Measurements from ENCODE around the gene CISH. TPM values are rescaled to one million over a fixed set of nuclear protein-coding genes. Genes with fewer than 3 reads are reported as not detected.

Gene CISH
- total and polyA plus RNA-seq, 7 experiments from 2014 or later, result 10.9 to 486 (median 47.5) TPM

DNA sequence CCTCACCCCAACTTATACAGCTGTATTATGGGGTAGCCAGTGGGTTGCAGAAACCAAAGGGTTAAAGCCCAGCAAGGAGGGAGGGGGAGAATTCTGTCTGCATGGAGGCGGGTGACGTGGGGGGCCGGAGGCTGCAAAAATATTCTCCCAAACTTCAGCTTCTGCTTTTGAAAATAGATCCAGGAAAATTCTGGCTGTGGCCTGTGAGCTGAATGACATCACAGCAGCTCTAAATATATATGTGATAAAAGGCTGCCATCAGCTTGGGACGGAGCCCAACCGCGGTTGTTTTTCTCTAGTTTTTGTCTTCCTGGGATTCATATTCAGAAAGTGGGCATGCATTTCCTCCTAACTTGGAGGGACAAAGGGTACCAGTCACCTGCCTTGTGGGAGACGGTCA, 33.0 kb upstream of the CISH start:
- Mint-ChIP-seq H3K4me3 (no peak overlapping the region), H3K36me3 (peaks cover 0 to 28% (median 15%) of the 10 kb centered on the region in 5 donors), H3K27me3 (no peaks in the 10 kb centered on the region), H3K9me3 (no peaks in the 10 kb centered on the region), H3K4me1 (peaks cover 0 to 12% (median 0%) of the 10 kb centered on the region in 7 donors), H3K27ac (peak overlapping the region in 1 of 9 donors; percentile 65)
- Histone ChIP-seq H3K36me3 (ENCODE audit: control insufficient read depth in 2 of 3, insufficient read depth in 3 of 3, low read length in 3 of 3) (peaks cover 6 to 100% (median 29%) of the 10 kb centered on the region in 3 experiments), H3K27ac (ENCODE audit: low read depth, low read length) (no peak overlapping the region), H3K9me3 (ENCODE audit: control insufficient read depth in 2 of 3, low read length in 3 of 3) (no peaks in the 10 kb centered on the region), H3K4me1 (ENCODE audit: control insufficient read depth in 2 of 2, insufficient read depth in 2 of 2, low read length in 2 of 2) (no peaks in the 10 kb centered on the region), H3K27me3 (ENCODE audit: control insufficient read depth in 2 of 2, insufficient read depth in 2 of 2, low read length in 2 of 2) (no peaks in the 10 kb centered on the region), H3K4me3 (ENCODE audit: low read length) (no peak overlapping the region)
- POLR2A ChIA-PET, result interaction anchor here (0.7 kb wide), 1 partner anchor 140 kb away, joined by 3 read pairs; no protein-coding TSS in a partner anchor
- no peak for DNase-seq
- CTCF ChIA-PET, result no interaction called here
- no peak for ATAC-seq
- intact Hi-C loops (cut with micrococcal nuclease), result no loop called here

DNA sequence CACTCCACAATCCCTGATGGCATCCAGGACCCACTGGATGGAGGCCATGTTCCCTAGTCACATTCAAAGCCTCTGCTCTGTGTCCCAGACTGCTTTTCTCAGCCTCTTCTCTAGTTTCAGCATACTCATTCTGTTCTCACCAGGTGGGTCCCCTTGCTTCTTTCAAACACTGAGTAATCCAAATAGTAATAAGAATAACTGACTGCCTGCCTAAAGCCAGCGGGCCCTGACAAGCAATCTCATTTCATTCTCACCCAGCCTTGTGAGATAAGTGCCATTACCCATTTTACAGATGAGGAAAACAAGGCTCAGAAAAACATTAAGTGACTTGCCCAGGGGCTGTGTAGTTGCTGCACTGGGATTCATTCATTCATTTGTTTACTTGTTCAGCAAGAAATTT, 30.8 kb upstream of the CISH start:
- no peaks in the 10 kb centered on the region for H3K9me3 ChIP-seq (ENCODE audit: control insufficient read depth in 2 of 3, low read length in 3 of 3)
- H3K4me3 ChIP-seq (ENCODE audit: low read length), result no peak overlapping the region
- Mint-ChIP-seq H3K27me3 (no peaks in the 10 kb centered on the region), H3K4me1 (peaks cover 7 to 30% (median 13%) of the 10 kb centered on the region in 7 donors), H3K4me3 (no peak overlapping the region), H3K27ac (peak overlapping the region in 1 of 9 donors; percentile 52), H3K36me3 (peaks cover 0 to 26% (median 19%) of the 10 kb centered on the region in 5 donors), H3K9me3 (no peaks in the 10 kb centered on the region)
- POLR2A ChIA-PET, result no interaction called here
- H3K27me3 ChIP-seq (ENCODE audit: control insufficient read depth in 2 of 2, insufficient read depth in 2 of 2, low read length in 2 of 2), result no peaks in the 10 kb centered on the region
- CTCF ChIA-PET, result no interaction called here
- no peak for ATAC-seq
- intact Hi-C loops (cut with micrococcal nuclease), result no loop called here
- DNase-seq, result no peak
- H3K4me1 ChIP-seq (ENCODE audit: control insufficient read depth in 2 of 2, insufficient read depth in 2 of 2, low read length in 2 of 2), result peaks cover 2 to 6% of the 10 kb centered on the region in 2 donors
- H3K27ac ChIP-seq (ENCODE audit: low read depth, low read length), result no peak overlapping the region
- peaks cover 6 to 88% (median 28%) of the 10 kb centered on the region in 3 experiments for H3K36me3 ChIP-seq (ENCODE audit: control insufficient read depth in 2 of 3, insufficient read depth in 3 of 3, low read length in 3 of 3)

DNA sequence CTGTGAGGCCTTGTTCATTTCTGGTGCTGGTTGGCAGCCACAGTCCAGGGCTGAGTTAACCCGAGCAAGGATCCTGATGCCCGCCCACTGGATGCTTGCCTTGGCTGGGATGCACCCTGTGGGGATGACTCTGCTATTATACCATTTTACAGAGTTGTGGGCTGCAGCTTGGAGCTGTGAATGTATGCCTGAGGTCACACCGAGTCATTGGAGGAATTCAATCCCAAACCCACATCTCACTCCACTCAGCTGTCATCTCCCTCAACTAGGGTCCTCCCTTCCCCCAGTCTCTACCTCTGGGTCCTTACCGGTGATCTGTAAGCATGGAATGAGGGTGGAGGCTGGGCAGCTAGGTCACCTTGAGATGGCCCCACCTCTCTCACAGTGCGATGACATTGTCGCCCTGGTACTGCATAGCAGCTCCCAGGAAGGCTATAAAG, 27.5 kb upstream of the CISH start:
- no peaks in the 10 kb centered on the region for H3K9me3 ChIP-seq (ENCODE audit: control insufficient read depth in 2 of 3, low read length in 3 of 3)
- H3K27ac ChIP-seq (ENCODE audit: low read depth, low read length), result no peak overlapping the region
- peaks cover 2 to 16% of the 10 kb centered on the region in 2 donors for H3K4me1 ChIP-seq (ENCODE audit: control insufficient read depth in 2 of 2, insufficient read depth in 2 of 2, low read length in 2 of 2)
- Mint-ChIP-seq H3K4me3 (no peak overlapping the region), H3K4me1 (peaks cover 28 to 51% (median 38%) of the 10 kb centered on the region in 7 donors), H3K27ac (peak overlapping the region in 8 of 9 donors; percentile 15 to 79 (median 54)), H3K9me3 (no peaks in the 10 kb centered on the region), H3K36me3 (peaks cover 0 to 30% (median 12%) of the 10 kb centered on the region in 5 donors), H3K27me3 (no peaks in the 10 kb centered on the region)
- peaks cover 6 to 55% (median 12%) of the 10 kb centered on the region in 3 experiments for H3K36me3 ChIP-seq (ENCODE audit: control insufficient read depth in 2 of 3, insufficient read depth in 3 of 3, low read length in 3 of 3)
- POLR2A ChIA-PET, result no interaction called here
- no peak for DNase-seq
- intact Hi-C loops (cut with micrococcal nuclease), result no loop called here
- CTCF ChIA-PET, result interaction anchor here (1.7 kb wide), 1 partner anchor 14 kb away, joined by 6 read pairs; no protein-coding TSS in a partner anchor
- no peaks in the 10 kb centered on the region for H3K27me3 ChIP-seq (ENCODE audit: control insufficient read depth in 2 of 2, insufficient read depth in 2 of 2, low read length in 2 of 2)
- no peak for ATAC-seq
- H3K4me3 ChIP-seq (ENCODE audit: low read length), result no peak overlapping the region

DNA sequence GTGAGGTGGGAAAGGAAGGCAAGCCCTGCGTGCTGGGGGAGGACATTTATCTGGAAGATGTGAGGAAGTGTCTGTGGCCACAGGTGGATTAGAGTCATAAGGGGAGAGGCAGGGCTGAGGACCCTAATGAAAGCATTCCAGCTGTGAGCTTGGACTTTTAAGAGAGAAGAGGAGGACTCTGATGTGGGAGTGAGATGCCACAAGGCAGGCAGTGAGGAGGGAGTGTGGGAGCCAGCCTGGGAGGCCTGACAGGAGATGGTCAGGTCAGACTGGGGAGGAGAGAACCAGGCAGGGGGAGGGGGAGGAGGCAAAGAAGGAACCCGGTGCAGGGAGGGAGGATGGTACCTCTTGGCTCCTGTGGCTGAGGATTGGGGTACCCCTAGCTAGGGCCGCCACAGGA, 26.4 kb upstream of the CISH start:
- Mint-ChIP-seq H3K9me3 (no peaks in the 10 kb centered on the region), H3K4me1 (peaks cover 39 to 61% (median 50%) of the 10 kb centered on the region in 7 donors), H3K36me3 (peaks cover 0 to 30% (median 9%) of the 10 kb centered on the region in 5 donors), H3K27me3 (no peaks in the 10 kb centered on the region), H3K4me3 (no peak overlapping the region), H3K27ac (peak overlapping the region; percentile 50 to 91 (median 82))
- ATAC-seq (no peak), DNase-seq (no peak)
- Histone ChIP-seq H3K9me3 (ENCODE audit: control insufficient read depth in 2 of 3, low read length in 3 of 3) (no peaks in the 10 kb centered on the region), H3K27me3 (ENCODE audit: control insufficient read depth in 2 of 2, insufficient read depth in 2 of 2, low read length in 2 of 2) (no peaks in the 10 kb centered on the region), H3K4me1 (ENCODE audit: control insufficient read depth in 2 of 2, insufficient read depth in 2 of 2, low read length in 2 of 2) (peaks cover 2 to 16% of the 10 kb centered on the region in 2 donors), H3K4me3 (ENCODE audit: low read length) (no peak overlapping the region), H3K27ac (ENCODE audit: low read depth, low read length) (no peak overlapping the region), H3K36me3 (ENCODE audit: control insufficient read depth in 2 of 3, insufficient read depth in 3 of 3, low read length in 3 of 3) (peaks cover 1 to 44% (median 6%) of the 10 kb centered on the region in 3 experiments)
- intact Hi-C loops (cut with micrococcal nuclease), result no loop called here
- ChIA-PET POLR2A (no interaction called here), CTCF (interaction anchor here (1.1 to 1.7 kb wide), 2 partner anchors 15 to 24 kb away, joined by 6 read pairs; no protein-coding TSS in a partner anchor)

DNA sequence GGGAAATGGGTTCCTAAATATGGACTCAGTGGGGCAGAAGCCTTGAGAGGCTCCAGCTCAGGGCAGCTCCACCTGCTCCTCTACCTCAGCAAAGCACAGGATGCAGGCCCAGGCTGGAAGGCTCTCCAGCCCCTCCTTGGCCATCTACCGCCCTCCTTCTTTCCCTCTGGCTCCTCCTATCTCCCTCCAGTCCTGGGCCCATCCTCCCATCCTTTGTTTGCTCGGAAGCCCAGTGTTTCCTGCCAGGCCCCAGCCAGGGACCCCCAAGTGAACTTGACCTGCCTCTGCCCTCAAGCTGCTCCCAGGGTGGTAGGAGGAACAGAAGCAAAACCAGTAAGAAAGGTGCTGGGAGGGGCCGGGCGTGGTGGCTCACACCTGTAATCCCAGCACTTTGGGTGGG, 25.4 kb upstream of the CISH start:
- Histone ChIP-seq H3K27me3 (ENCODE audit: control insufficient read depth in 2 of 2, insufficient read depth in 2 of 2, low read length in 2 of 2) (no peaks in the 10 kb centered on the region), H3K4me3 (ENCODE audit: low read length) (no peak overlapping the region), H3K36me3 (ENCODE audit: control insufficient read depth in 2 of 3, insufficient read depth in 3 of 3, low read length in 3 of 3) (peaks cover 0 to 34% (median 6%) of the 10 kb centered on the region in 3 experiments), H3K27ac (ENCODE audit: low read depth, low read length) (peak overlapping the region; percentile 24), H3K4me1 (ENCODE audit: control insufficient read depth in 2 of 2, insufficient read depth in 2 of 2, low read length in 2 of 2) (peaks cover 11 to 25% of the 10 kb centered on the region in 2 donors), H3K9me3 (ENCODE audit: control insufficient read depth in 2 of 3, low read length in 3 of 3) (no peaks in the 10 kb centered on the region)
- CTCF ChIA-PET, result interaction anchor here (0.7 to 1.1 kb wide), 2 partner anchors 16 to 23 kb away, joined by 3 to 6 read pairs; no protein-coding TSS in a partner anchor
- H3K27me3 Mint-ChIP-seq, result no peaks in the 10 kb centered on the region
- DNase-seq (no peak), ATAC-seq (no peak)
- intact Hi-C loops (cut with micrococcal nuclease), result no loop called here
- POLR2A ChIA-PET, result no interaction called here
- peaks cover 0 to 28% (median 9%) of the 10 kb centered on the region in 5 donors for H3K36me3 Mint-ChIP-seq
- peak overlapping the region in 1 of 10 donors; percentile 53 for H3K4me3 Mint-ChIP-seq
- no peaks in the 10 kb centered on the region for H3K9me3 Mint-ChIP-seq
- peak overlapping the region in 7 of 9 donors; percentile 19 to 91 (median 82) for H3K27ac Mint-ChIP-seq
- peaks cover 48 to 71% (median 59%) of the 10 kb centered on the region in 7 donors for H3K4me1 Mint-ChIP-seq

DNA sequence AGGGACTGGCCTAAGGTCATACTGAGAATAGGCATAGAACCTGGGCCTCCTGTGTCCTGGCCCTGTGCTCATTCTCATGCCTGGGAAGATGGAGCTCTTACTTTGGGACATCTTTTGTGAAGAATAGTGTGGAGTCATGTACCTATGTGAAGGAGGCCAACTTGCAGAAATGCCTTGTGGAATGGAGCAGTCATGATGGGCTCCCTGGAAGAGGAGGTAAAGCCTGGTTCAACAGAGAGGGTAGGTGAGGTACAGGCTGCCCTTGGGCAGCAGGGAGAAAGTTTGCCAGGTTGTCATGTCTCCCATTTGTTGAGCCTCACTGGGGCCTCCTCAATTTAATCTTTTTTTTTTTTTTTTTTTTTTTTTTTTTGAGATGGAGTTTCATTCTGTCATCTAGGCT, 23.5 kb upstream of the CISH start:
- peak overlapping the region in 7 of 9 donors; percentile 34 to 91 (median 57) for H3K27ac Mint-ChIP-seq
- intact Hi-C loops (cut with micrococcal nuclease), result no loop called here
- peaks cover 0 to 15% (median 0%) of the 10 kb centered on the region in 3 experiments for H3K36me3 ChIP-seq (ENCODE audit: control insufficient read depth in 2 of 3, insufficient read depth in 3 of 3, low read length in 3 of 3)
- ATAC-seq (no peak), DNase-seq (no peak)
- H3K4me3 ChIP-seq (ENCODE audit: low read length), result no peak overlapping the region
- no peaks in the 10 kb centered on the region for H3K9me3 ChIP-seq (ENCODE audit: control insufficient read depth in 2 of 3, low read length in 3 of 3)
- peaks cover 0 to 15% (median 0%) of the 10 kb centered on the region in 5 donors for H3K36me3 Mint-ChIP-seq
- peaks cover 61 to 84% (median 79%) of the 10 kb centered on the region in 7 donors for H3K4me1 Mint-ChIP-seq
- CTCF ChIA-PET, result no interaction called here
- H3K9me3 Mint-ChIP-seq, result no peaks in the 10 kb centered on the region
- no peaks in the 10 kb centered on the region for H3K27me3 Mint-ChIP-seq
- H3K4me1 ChIP-seq (ENCODE audit: control insufficient read depth in 2 of 2, insufficient read depth in 2 of 2, low read length in 2 of 2), result peaks cover 24 to 40% of the 10 kb centered on the region in 2 donors
- H3K4me3 Mint-ChIP-seq, result peak overlapping the region in 3 of 10 donors; percentile 20 to 43 (median 23)
- POLR2A ChIA-PET, result interaction anchor here (1.7 kb wide), 1 partner anchor 18 kb away, joined by 5 read pairs; the partner anchor contains the start of gene MAPKAPK3
- no peak overlapping the region for H3K27ac ChIP-seq (ENCODE audit: low read depth, low read length)
- no peaks in the 10 kb centered on the region for H3K27me3 ChIP-seq (ENCODE audit: control insufficient read depth in 2 of 2, insufficient read depth in 2 of 2, low read length in 2 of 2)

Measured in naive thymus-derived CD4-positive, alpha-beta T cell (primary cell).